HepG2 (cell line): ENCODE results near the gene PPP1R12C. TPM values are rescaled to one million over a fixed set of nuclear protein-coding genes. Genes with fewer than 3 reads are reported as not detected.

Experiments
- ARID2 ChIP-seq: sonication (generic); formaldehyde crosslinking; IDR thresholded peaks from 2 replicates; pipeline ENCODE4 v1.8.1; 2022; ENCODE audit warnings: mild to moderate bottlenecking, missing genetic modification reagents, borderline replicate concordance
- ATM ChIP-seq: fragments of 450-650 bp; IDR thresholded peaks from 2 replicates; pipeline ENCODE4 v1.7.1; 2017; ENCODE audit warnings: mild to moderate bottlenecking, borderline replicate concordance
- CSRNP2 ChIP-seq: sonication (generic); formaldehyde crosslinking; conservative IDR thresholded peaks from 2 replicates; pipeline ENCODE4 v1.8.0; 2022; ENCODE audit warnings: low read depth, missing genetic modification reagents
- ETV6 ChIP-seq: sonication (generic); formaldehyde crosslinking; conservative IDR thresholded peaks from 2 replicates; pipeline ENCODE4 v1.4.0; 2020; ENCODE audit warnings: missing genetic modification reagents
- FOXO1 ChIP-seq: sonication (generic); formaldehyde crosslinking; IDR thresholded peaks from 2 replicates; pipeline ENCODE4 v1.4.0; 2020; ENCODE audit warnings: missing genetic modification reagents
- GPBP1L1 ChIP-seq: sonication (generic); formaldehyde crosslinking; IDR thresholded peaks from 2 replicates; pipeline ENCODE4 v1.5.0; 2020; ENCODE audit warnings: mild to moderate bottlenecking, missing genetic modification reagents
- HIC2 ChIP-seq: sonication (generic); formaldehyde crosslinking; IDR thresholded peaks from 2 replicates; pipeline ENCODE4 v1.9.0; 2022; ENCODE audit warnings: low read depth, missing genetic modification reagents
- HOXA3 ChIP-seq: sonication (generic); formaldehyde crosslinking; IDR thresholded peaks from 2 replicates; pipeline ENCODE4 v1.5.0; 2020; ENCODE audit warnings: missing genetic modification reagents
- ISX ChIP-seq: sonication (generic); formaldehyde crosslinking; conservative IDR thresholded peaks from 2 replicates; pipeline ENCODE4 v1.5.0; 2020; ENCODE audit warnings: missing genetic modification reagents
- LBX2 ChIP-seq: sonication (generic); formaldehyde crosslinking; IDR thresholded peaks from 2 replicates; pipeline ENCODE4 v1.5.0; 2020; ENCODE audit warnings: missing genetic modification reagents, mild to moderate bottlenecking, borderline replicate concordance
- PBX3 ChIP-seq: sonication (generic); formaldehyde crosslinking; IDR thresholded peaks from 2 replicates; pipeline ENCODE4 v1.8.1; 2023; ENCODE audit warnings: missing genetic modification reagents, inconsistent platforms, borderline replicate concordance
- PHF5A ChIP-seq: IDR thresholded peaks from one replicate; pipeline ENCODE4 v1.6.1; 2018; ENCODE audit warnings: low read depth, missing genetic modification reagents; ENCODE audit not compliant: unreplicated experiment
- PLRG1 ChIP-seq: fragments of 450-650 bp; conservative IDR thresholded peaks from 2 replicates; pipeline ENCODE4 v1.6.1; 2016
- RARG ChIP-seq: sonication (generic); formaldehyde crosslinking; IDR thresholded peaks from 2 replicates; pipeline ENCODE4 v1.4.0; 2020; ENCODE audit warnings: low read depth, mild to moderate bottlenecking, missing genetic modification reagents
- SAP130 ChIP-seq: IDR thresholded peaks from 2 replicates; pipeline ENCODE4 v1.6.1; 2016; ENCODE audit warnings: low read depth
- TP53 ChIP-seq: sonication (generic); formaldehyde crosslinking; conservative IDR thresholded peaks from 2 replicates; pipeline ENCODE4 v1.4.0; 2020; ENCODE audit warnings: missing genetic modification reagents
- UBTF ChIP-seq: sonication (generic); formaldehyde crosslinking; IDR thresholded peaks from 2 replicates; pipeline ENCODE4 v1.4.0; 2020; ENCODE audit warnings: mild to moderate bottlenecking, missing genetic modification reagents
- YEATS4 ChIP-seq: sonication (generic); formaldehyde crosslinking; IDR thresholded peaks from 2 replicates; pipeline ENCODE4 v1.4.0; 2020; ENCODE audit warnings: missing genetic modification reagents, borderline replicate concordance
- ZFX ChIP-seq: sonication (generic); formaldehyde crosslinking; IDR thresholded peaks from 2 replicates; pipeline ENCODE4 v1.4.0; 2020; ENCODE audit warnings: mild to moderate bottlenecking, low read depth, missing genetic modification reagents, moderate library complexity
- ZNF44 ChIP-seq: sonication (generic); formaldehyde crosslinking; IDR thresholded peaks from 2 replicates; pipeline ENCODE4 v1.5.1; 2020; ENCODE audit warnings: mild to moderate bottlenecking, missing genetic modification reagents
- ZSCAN12 ChIP-seq: sonication (generic); formaldehyde crosslinking; IDR thresholded peaks from 2 replicates; pipeline ENCODE4 v1.9.0; 2021; ENCODE audit warnings: mild to moderate bottlenecking, missing genetic modification reagents
- polyA plus RNA-seq, 8 experiments: library from polyadenylated mRNA; depleted of rRNA in 3 of 8; stranded (reverse) in 7 of 8; unstranded in 1 of 8; fragments of >200 nt; fragmentation: Illumina TruSeq in 4 of 8; extraction: Trizol in 4 of 8; gene quantifications; 2 replicates each; pipeline versions ENCODE4 v1.2.1 to v1.2.3, GENCODE V29; 2011 to 2016; ENCODE audit warnings: low read depth in 4 of 8, missing spikeins in 1 of 8, mixed read lengths in 1 of 8; ENCODE audit not compliant: insufficient read depth in 1 of 8
- total RNA-seq, 5 experiments: library from RNA; depleted of rRNA; stranded (reverse); fragments of >200 nt; fragmentation: Illumina TruSeq; extraction: Trizol; gene quantifications; 2 replicates each; pipeline ENCODE4 v1.2.3, GENCODE V29; 2016; ENCODE audit warnings: low read depth in 1 of 5

PPP1R12C gene
- total and polyA plus RNA-seq, 2 of the 13 experiments (the other 11 are each of a cell fraction or from before 2014, with no cell fraction given) = 29.7 to 30.3 TPM

GRCh38 chr19:55160128-55160985 lies 42.9 kb upstream of the PPP1R12C start (continued):
- no peak for TF ChIP-seq ETV6 (CRISPR knock-in tag)
- TF ChIP-seq FOXO1 (CRISPR knock-in tag) = peak; percentile 17; the same call in 1 of the 2 replicates
- peak; percentile 43 for TF ChIP-seq SAP130 (CRISPR knock-in tag)
- TF ChIP-seq YEATS4 (CRISPR knock-in tag) = no peak
- TF ChIP-seq PHF5A (CRISPR knock-in tag) = no peak
- TF ChIP-seq GPBP1L1 (CRISPR knock-in tag) = no peak
- no peak for TF ChIP-seq CSRNP2 (CRISPR knock-in tag)
- no peak for TF ChIP-seq LBX2 (CRISPR knock-in tag)
- TF ChIP-seq UBTF (CRISPR knock-in tag) = no peak
- no peak for TF ChIP-seq ATM
- TF ChIP-seq HOXA3 (CRISPR knock-in tag) = peak; percentile 47; the same call in 1 of the 2 replicates
- no peak for TF ChIP-seq PLRG1
- no peak for TF ChIP-seq ZSCAN12 (CRISPR knock-in tag)
- TF ChIP-seq ARID2 (CRISPR knock-in tag) = no peak
- TF ChIP-seq ISX (CRISPR knock-in tag) = no peak
- TF ChIP-seq PBX3 (CRISPR knock-in tag) = no peak
- no peak for TF ChIP-seq RARG (CRISPR knock-in tag)
- no peak for TF ChIP-seq ZFX (CRISPR knock-in tag)
- no peak for TF ChIP-seq HIC2 (CRISPR knock-in tag)
- TF ChIP-seq TP53 (CRISPR knock-in tag) = no peak
- TF ChIP-seq ZNF44 (CRISPR knock-in tag) = no peak
